ENCODE data around the gene ABCG1. TPM values are rescaled to one million over a fixed set of nuclear protein-coding genes. Genes with fewer than 3 reads are reported as not detected.

The ABCG1 gene
- total and polyA plus RNA-seq, 2 donors (not counting 3 experiments of a cell fraction or from before 2014, with no cell fraction given) = 6.7 to 19.6 TPM

DNA sequence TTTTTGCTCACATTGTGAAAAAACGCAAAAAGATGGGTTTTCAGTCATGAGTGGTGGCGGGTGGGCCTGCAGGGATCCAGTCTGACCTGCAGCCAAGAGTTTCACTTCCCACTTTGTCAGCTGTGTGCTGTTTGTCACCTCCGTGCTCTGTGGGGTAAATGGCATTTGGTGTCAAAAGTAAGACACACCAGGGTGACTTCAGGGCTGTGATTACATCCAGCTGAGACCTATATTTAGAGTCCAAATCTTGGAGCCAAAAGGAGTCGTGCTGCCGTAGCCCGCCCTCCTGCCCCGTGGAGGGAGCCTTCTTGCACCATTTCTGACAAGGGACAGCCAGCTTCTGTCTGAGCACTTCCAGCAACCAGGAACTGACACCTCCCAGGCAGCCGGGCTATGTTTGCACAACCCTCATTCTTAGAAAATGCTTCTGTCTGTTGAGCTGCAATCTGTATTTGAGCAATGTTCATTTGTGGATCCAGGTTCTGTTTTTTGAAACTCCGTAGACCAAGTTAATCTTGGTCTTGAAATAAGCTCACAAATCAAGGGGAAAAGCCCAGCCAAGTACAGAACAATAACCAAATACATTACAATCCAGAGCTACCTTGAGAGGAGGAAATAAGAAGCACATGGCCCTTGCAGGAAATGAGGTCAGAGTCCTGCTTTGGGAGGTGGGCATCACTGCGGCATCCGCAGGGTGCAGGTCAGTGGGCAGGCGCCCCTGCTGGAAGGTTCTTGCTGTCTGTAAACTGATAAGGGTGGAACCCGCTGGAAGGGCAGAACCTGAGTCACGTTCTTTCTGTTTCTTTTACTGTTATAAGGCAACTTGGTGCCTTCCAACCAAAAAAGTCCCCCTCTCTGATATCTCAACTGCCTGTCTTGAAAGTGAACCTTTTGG, 14.4 kb downstream of the ABCG1 start:
- intact Hi-C loops (cut with micrococcal nuclease) (loop anchor here (1.0 kb wide), 5 partner anchors 13 to 69 kb away; no protein-coding TSS in a partner anchor), dilution Hi-C loops (cut with MboI; ENCODE audit: extremely low pct_ligation_motif_present, low sequenced_read_pairs) (no loop called here)
- Histone ChIP-seq H3K27me3 (ENCODE audit: control insufficient read depth in 2 of 2, insufficient read depth in 2 of 2, low read length in 2 of 2) (peaks cover 0 to 5% of the 10 kb centered on the region in 2 experiments), H4K20me1 (replicated peaks; ENCODE audit: control insufficient read depth, extremely low read depth, insufficient read depth, low read length) (no peaks in the 10 kb centered on the region), H3K36me3 (ENCODE audit: control insufficient read depth in 2 of 2, extremely low read depth in 1 of 2, insufficient read depth in 2 of 2, low read length in 2 of 2) (no peaks in the 10 kb centered on the region), H3K9me3 (replicated peaks; ENCODE audit: control insufficient read depth, insufficient read depth, low read length) (no peaks in the 10 kb centered on the region), H3K4me3 (replicated peaks in 1 of 3; ENCODE audit: insufficient read depth in 1 of 3, low read depth in 1 of 3, low read length in 3 of 3) (no peak overlapping the region), H3K9me1 (replicated peaks; ENCODE audit: control insufficient read depth, extremely low read depth, insufficient read depth, low read length) (no peaks in the 10 kb centered on the region), H2AFZ (ENCODE audit: low read depth, low read length) (peak overlapping the region; percentile 2), H3K4me1 (ENCODE audit: control insufficient read depth, extremely low read depth, insufficient read depth, low read length) (peaks cover 32% of the 10 kb centered on the region), H3K4me2 (ENCODE audit: insufficient read depth, low read length) (peak overlapping the region; percentile 23), H3K79me2 (ENCODE audit: control insufficient read depth, insufficient read depth, low read length) (no peaks in the 10 kb centered on the region), H3K9ac (replicated peaks; ENCODE audit: extremely low read depth, insufficient read depth, low read length) (peak overlapping the region; percentile 67), H3K27ac (ENCODE audit: insufficient read depth, low read depth, low read length) (peak overlapping the region; percentile 74)
- TF ChIP-seq GATA2 (IDR thresholded peaks at IDR 0.05; ENCODE audit: insufficient read depth, insufficient read length, low read depth, low read length) (peak; percentile 48), JUN (IDR thresholded peaks at IDR 0.05; ENCODE audit: borderline replicate concordance, insufficient read depth, insufficient read length, low read depth) (peak; percentile 90), MYC (IDR thresholded peaks at IDR 0.05; ENCODE audit: low read depth, low read length) (peak; percentile 54), POLR2A (IDR thresholded peaks at IDR 0.05; ENCODE audit: low read depth, low read length) (no peak), POLR2AphosphoS5 (IDR thresholded peaks at IDR 0.05; ENCODE audit: insufficient read depth, low read depth, low read length) (peak; percentile 18), FOS (IDR thresholded peaks at IDR 0.05; ENCODE audit: borderline replicate concordance, insufficient read depth, low read length) (no peak)
- TF ChIP-seq, protein P1, sequence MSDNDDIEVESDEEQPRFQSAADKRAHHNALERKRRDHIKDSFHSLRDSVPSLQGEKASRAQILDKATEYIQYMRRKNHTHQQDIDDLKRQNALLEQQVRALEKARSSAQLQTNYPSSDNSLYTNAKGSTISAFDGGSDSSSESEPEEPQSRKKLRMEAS (IDR thresholded peaks at IDR 0.05; ENCODE audit: insufficient read depth, insufficient read length) = peak; percentile 66
- TF ChIP-seq, protein P2, sequence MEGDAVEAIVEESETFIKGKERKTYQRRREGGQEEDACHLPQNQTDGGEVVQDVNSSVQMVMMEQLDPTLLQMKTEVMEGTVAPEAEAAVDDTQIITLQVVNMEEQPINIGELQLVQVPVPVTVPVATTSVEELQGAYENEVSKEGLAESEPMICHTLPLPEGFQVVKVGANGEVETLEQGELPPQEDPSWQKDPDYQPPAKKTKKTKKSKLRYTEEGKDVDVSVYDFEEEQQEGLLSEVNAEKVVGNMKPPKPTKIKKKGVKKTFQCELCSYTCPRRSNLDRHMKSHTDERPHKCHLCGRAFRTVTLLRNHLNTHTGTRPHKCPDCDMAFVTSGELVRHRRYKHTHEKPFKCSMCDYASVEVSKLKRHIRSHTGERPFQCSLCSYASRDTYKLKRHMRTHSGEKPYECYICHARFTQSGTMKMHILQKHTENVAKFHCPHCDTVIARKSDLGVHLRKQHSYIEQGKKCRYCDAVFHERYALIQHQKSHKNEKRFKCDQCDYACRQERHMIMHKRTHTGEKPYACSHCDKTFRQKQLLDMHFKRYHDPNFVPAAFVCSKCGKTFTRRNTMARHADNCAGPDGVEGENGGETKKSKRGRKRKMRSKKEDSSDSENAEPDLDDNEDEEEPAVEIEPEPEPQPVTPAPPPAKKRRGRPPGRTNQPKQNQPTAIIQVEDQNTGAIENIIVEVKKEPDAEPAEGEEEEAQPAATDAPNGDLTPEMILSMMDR (IDR thresholded peaks at IDR 0.05; ENCODE audit: extremely low read depth in 1 of 2, insufficient read depth in 1 of 2, low read depth in 1 of 2, low read length in 2 of 2) = peak; percentile 37 to 39
- TSS peak; percentile 68 for BruUV-seq (replicated peaks)
- DNase-seq (ENCODE audit: low read depth, low spot score) = peak; percentile 86
- ChIA-PET CTCF (interaction anchor here (0.6 to 2.2 kb wide), 16 partner anchors 10 to 88 kb away, joined by 3 to 29 read pairs (median 4); partner anchors contain the start of gene ABCG1), POLR2A (no interaction called here)
- peak; percentile 92 for FAIRE-seq

Data from endothelial cell of umbilical vein (primary cell).